Stimulated activated CD4-positive, alpha-beta T cell treated with anti-CD3 and anti-CD28 coated beads, Interleukin-15, amount 100 ng/mL, for 48 hours (primary cell): ENCODE measurements around the gene PIEZO2.

ENCODE experiments used
- DNase-seq, 2 donors: peaks; one replicate each; pipeline ENCODE4 v3.0.0-alpha.2; 2020; ENCODE audit warnings: low read depth in 2 of 2

The PIEZO2 gene

DNA sequence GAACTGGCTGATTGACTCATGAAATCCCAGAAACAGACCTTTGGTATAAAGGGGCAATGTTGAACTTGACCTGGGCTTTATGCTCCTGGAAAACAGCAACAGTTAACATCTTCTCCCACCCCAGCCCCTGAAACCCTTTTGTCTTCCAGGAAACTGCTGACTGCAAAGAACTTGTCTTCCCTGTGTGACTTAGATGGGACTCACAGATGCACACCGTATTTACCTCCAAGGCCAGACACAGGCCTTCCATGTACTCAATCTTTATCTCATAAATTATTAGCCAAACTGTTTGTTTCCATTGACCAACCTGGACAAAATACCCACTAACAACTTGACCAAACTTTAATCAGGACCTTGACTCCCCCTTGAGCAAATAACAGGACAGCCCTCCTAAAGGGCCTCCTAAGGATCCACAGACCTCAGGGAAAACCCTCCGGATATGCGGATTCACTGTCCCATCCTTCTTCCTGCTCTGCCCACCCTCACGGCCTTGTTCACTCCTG is 36.3 kb downstream of the PIEZO2 start:
- DNase-seq, result no peak

DNA sequence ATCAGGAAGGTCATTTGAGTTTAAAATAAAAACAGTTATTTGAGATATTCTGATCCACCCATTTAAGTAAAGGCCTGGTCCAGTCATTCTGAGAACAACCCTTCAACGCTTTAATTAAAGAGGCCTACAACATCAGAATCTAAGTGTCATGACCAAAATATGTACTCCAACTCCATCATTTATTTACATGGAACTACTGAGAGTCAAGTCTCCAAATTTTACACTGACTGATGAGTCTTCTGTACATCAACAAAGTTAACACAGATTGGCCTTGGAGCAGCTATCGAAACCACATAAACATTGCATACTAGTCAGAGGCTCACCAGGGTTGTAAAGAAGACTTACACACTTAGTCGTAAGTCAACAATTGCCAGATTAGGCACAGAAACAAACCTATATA is 37.1 kb downstream of the PIEZO2 start:
- DNase-seq, result no peak

DNA sequence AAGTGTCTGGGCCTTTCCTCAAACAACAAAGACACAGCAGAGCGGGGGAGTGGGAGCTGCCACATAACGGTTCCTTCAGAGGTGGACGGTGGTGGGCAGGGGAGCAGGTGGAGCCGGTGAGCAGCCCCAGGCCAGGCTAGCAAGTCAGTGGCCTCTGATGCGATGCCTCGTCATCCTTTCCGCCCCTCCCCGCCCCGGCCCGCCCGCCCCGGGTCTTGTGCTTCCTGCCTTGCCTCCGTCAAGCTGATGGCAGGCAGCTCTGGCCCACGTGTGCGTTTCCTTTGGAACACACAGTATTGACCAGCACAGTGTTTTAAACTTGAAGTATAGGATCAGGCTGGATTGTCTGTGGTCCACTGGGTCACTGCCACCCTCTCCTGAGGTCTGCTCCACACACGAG is 38.9 kb downstream of the PIEZO2 start:
- no peak for DNase-seq

DNA sequence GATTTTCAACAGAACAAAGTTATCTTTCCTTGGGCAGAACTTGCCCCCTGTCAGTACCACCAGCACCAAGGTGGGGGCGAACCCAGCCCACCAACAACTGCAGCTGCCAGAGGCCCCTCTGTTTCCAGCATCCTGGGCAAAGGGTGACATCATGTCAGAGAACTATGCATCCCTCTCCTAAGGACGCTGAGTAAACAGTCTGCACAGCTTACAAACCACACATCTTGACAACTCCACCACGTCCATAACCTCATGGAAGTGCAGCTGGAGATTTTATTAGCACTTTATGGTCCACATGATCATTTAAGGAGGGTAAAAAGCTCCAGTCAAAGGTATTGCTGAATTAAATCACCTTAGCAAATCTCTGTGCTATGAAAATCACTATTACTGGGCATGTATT is 40.4 kb downstream of the PIEZO2 start:
- no peak for DNase-seq

- no peak for DNase-seq
These were observed 42.5 kb downstream of the PIEZO2 start for GRCh38 chr18:11106894-11107293.

- no peak for DNase-seq
These were observed 43.9 kb downstream of the PIEZO2 start for GRCh38 chr18:11105463-11105862.

GRCh38 chr18:11104307-11104706 is 45.1 kb downstream of the PIEZO2 start:
- no peak for DNase-seq

GRCh38 chr18:11096839-11097750 is 52.3 kb downstream of the PIEZO2 start:
- no peak for DNase-seq

- no peak for DNase-seq
These were observed 53.0 kb downstream of the PIEZO2 start for GRCh38 chr18:11096411-11096810.

DNA sequence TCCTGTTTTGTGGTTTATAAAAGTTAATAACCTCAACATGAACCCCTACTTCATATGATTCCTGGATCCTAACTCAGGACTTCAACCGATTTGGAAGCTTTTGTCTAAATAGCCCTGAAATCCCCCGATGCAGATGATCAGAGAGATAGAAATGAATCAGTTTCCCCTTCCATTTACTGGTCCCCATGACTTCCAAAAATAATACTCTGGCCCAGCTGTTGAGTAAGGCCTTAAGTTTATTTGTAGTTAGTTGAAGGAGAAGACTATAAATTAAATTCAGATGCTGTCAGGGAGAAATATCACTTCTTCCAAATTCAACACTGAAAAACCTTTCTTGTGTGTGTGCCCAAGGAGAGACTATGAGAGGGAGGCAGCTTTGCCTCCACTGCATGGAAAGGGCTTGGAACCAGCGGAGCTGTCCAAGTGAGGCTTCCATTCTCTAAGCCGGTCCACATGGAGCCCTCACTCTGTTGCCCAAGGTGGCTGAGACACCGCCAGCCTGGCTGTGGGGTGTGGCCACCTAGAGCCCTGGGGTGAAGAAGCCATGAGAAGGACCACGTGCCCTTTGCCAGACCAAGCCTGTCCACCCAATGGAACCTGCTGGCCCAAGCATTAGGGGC is 53.6 kb downstream of the PIEZO2 start:
- no peak for DNase-seq

DNA sequence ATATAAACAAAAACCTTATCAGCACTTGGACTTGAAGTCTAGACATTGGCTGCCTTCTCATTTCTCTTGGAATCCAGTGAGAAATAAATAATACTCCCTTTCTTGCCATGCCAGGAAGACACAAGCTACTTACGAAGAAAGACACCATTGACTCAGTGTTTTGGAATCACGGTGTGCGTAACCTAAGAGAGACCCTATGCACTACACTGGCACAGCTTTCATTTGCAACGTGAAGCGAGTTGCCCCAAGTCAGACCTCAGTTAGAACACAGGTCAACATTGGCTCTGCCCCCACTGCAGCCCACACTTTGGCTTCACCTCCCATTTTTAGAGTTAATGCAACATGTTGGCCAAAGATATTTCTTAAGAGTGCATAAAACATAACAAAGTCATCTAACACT is 54.2 kb downstream of the PIEZO2 start:
- DNase-seq, result no peak

GRCh38 chr18:11091746-11092145 is 57.6 kb downstream of the PIEZO2 start:
- no peak for DNase-seq

DNA sequence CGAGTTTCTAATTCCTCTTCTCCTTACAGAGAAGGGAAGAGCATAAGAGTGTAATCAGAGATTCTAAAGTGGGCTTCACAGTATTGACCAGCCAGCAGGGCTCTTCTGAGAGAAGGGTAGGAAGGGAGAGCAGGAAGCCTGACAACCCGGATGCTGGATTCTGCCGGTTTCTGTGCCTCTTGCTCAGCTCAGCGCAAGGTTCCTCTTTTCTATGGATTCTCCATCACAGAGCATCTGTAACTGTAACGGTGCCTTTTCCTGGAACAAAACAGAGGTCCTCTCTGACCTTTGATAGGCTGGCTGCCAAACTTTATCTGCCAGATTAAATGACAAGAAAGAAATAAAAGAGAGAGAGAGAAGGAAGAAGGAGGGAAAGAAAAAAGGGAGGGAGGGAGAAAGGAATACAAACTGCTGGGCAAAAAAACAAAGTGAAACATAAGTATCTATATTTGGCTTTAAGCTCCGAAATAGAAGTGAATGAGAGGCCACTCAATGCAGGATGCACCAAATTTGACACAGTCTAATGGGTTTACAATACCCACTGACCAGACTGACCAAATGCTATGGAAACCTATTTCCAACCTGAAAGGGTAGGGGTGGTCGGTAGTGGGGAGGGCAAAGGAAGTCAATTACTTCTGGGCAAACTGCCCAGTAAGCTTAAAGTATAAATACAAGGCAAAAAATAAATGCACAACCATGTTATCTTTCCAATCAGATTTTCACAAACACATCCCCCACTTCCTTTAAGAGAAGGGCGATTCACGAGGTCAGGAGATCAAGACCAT is 59.2 kb downstream of the PIEZO2 start:
- DNase-seq, result no peak

DNA sequence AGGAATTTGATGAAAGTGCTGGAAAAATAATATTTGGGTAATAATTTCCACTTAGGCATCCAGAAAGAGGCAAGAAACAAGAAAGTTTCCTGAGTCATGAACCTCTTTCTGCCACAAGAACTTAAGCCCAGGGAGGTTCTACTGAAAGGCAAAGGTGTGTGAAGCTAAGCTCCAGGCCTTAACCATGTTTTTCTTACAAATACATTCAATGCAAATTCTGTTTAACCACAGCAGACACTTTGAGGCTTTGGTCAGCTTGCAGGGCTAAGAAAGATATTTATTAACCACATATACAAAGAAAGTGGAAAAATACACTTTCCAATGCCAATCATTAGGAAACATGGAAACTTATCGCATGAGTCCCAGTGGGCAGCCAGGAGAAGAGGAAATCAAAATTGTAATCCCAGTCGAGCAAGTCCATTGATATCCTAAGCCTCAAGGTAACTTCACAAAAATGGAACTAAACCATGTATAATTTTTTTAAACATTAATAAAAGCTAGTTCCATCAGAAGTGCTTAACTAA is 68.3 kb downstream of the PIEZO2 start:
- DNase-seq, result no peak

- no peak for DNase-seq
These were observed 70.9 kb downstream of the PIEZO2 start for GRCh38 chr18:11078491-11078890.

- no peak for DNase-seq
These were observed 71.7 kb downstream of the PIEZO2 start for GRCh38 chr18:11077548-11078187.

- DNase-seq, result no peak
These were observed 74.5 kb downstream of the PIEZO2 start for GRCh38 chr18:11074889-11075288.

GRCh38 chr18:11073971-11074370 is 75.4 kb downstream of the PIEZO2 start:
- no peak for DNase-seq

- DNase-seq, result no peak
These were observed 76.7 kb downstream of the PIEZO2 start for GRCh38 chr18:11072632-11073031.

DNA sequence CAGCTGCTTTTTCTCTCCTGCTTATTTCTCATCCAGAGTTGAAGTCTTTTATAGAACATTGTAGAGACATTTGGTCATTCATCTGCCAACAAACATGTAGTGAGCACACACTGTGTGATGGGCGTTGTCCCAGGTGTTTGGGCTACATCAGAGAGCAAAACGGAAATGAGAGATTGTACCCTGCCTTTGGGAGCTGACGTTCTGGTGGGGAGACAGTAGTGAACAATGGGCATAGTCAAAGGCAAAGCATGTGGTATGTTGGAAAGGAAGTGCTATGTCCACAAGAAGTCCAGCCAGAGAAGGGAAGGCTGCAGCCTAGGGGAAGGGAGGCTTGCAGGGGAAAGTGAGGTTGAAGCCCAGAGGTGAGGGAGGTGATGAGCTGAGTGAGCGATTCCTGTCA is 78.1 kb downstream of the PIEZO2 start:
- DNase-seq, result no peak

DNA sequence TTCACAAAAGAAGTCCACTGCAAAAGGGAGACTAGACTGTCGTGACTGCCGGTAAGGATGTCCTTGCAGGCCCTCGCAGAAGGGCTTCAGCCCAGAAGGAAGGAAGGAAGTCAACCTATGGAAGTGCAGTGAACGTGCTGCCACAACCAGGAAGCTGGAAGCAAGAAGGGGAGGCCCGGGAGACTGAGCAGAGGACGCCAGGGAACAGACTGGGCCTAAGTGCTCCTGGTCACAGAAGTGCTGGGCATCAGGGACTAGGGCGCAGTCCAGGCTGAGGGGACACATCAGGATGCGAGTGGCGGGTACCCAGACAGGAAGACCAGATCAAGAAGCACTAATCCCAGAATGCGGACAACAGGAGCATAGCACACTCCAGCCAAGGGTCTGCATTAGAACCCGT is 78.8 kb downstream of the PIEZO2 start:
- no peak for DNase-seq

DNA sequence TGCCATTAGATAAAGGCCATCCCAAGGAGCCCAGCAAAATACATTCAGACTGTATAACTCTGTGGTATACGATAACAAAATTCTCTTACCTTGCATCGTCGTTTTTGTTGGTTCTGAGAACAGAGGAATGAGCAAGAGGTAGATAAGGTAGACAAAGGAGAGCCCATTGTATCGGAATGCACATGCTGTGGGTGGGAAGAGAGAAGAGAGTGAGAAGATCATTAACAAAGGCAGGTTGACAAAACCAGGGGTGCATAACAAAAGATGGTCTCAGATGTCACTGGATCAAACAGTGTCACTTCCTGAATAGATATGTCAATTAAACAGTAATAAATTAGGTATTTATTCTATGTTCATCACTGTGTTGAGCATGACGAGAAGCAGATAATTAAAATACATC is 83.3 kb downstream of the PIEZO2 start:
- DNase-seq, result no peak
